ENCODE data around the gene CRYGS.
A peak's percentile ranks its signal among the peaks of the same experiment; 100 is the strongest.
"Not testable (repeated sequence)": the region's sequence is repeated elsewhere in the genome, so short reads cannot be mapped to it uniquely, and the experiment has no call there.

CRYGS gene

GRCh38 chr3:186551387-186551786 is 7.2 kb upstream of the CRYGS start:
- no peak for DNase-seq

GRCh38 chr3:186549497-186549896 is 5.3 kb upstream of the CRYGS start:
- no peak for DNase-seq

GRCh38 chr3:186540835-186541226 is 3.3 kb downstream of the CRYGS start:
- no peak for DNase-seq

GRCh38 chr3:186540221-186540834 is 3.9 kb downstream of the CRYGS start:
- peak; percentile 4 for DNase-seq

- DNase-seq: no peak
Measured at GRCh38 chr3:186538779-186539178, 5.4 kb downstream of the CRYGS start.

- no peak for DNase-seq
Measured at GRCh38 chr3:186536883-186537844, 7.0 kb downstream of the CRYGS start.

GRCh38 chr3:186534113-186534669 is 10.0 kb downstream of the CRYGS start:
- DNase-seq: no peak

- DNase-seq: no peak
Measured at GRCh38 chr3:186532598-186533072, 11.5 kb downstream of the CRYGS start.

GRCh38 chr3:186531694-186532093 is 12.5 kb downstream of the CRYGS start:
- DNase-seq: not testable (repeated sequence)

GRCh38 chr3:186530415-186530814 is 13.8 kb downstream of the CRYGS start:
- DNase-seq: no peak

- DNase-seq: no peak
Measured at GRCh38 chr3:186529201-186529999, 14.8 kb downstream of the CRYGS start.

GRCh38 chr3:186526256-186526606 is 17.9 kb downstream of the CRYGS start:
- no peak for DNase-seq

GRCh38 chr3:186525369-186526255 is 18.6 kb downstream of the CRYGS start:
- no peak for DNase-seq

GRCh38 chr3:186524616-186525015 is 19.6 kb downstream of the CRYGS start:
- DNase-seq: no peak

GRCh38 chr3:186523434-186523833 is 20.7 kb downstream of the CRYGS start:
- DNase-seq: no peak

GRCh38 chr3:186523022-186523421 is 21.2 kb downstream of the CRYGS start:
- DNase-seq: no peak

- DNase-seq: no peak
Measured at GRCh38 chr3:186520957-186521842, 23.0 kb downstream of the CRYGS start.

- no peak for DNase-seq
Measured at GRCh38 chr3:186520431-186520830, 23.7 kb downstream of the CRYGS start.

- DNase-seq: peak; percentile 72
Measured at GRCh38 chr3:186519021-186519658, 25.0 kb downstream of the CRYGS start.

- no peak for DNase-seq
Measured at GRCh38 chr3:186517218-186517617, 27.0 kb downstream of the CRYGS start.

Data from NCI-H526 treated with DMSO at 0.1 percent for 48 hours (cell line).